ENCODE results near the gene SBK1.
"Not testable (repeated sequence)": the region's sequence is repeated elsewhere in the genome, so short reads cannot be mapped to it uniquely, and the experiment has no call there.

SBK1 gene

GRCh38 chr16:28308794-28309584 is 16.7 kb downstream of the SBK1 start:
- DNase-seq (ENCODE audit: low read depth), result no peak

GRCh38 chr16:28309811-28310311 is 17.5 kb downstream of the SBK1 start:
- DNase-seq (ENCODE audit: low read depth), result peak; percentile 88

- DNase-seq (ENCODE audit: low read depth), result no peak
These were observed 18.5 kb downstream of the SBK1 start for GRCh38 chr16:28310796-28311195.

- no peak for DNase-seq (ENCODE audit: low read depth)
These were observed 19.1 kb downstream of the SBK1 start for GRCh38 chr16:28311413-28311812.

- peak; percentile 50 for DNase-seq (ENCODE audit: low read depth)
These were observed 19.6 kb downstream of the SBK1 start for GRCh38 chr16:28311913-28312312.

- no peak for DNase-seq (ENCODE audit: low read depth)
These were observed 20.0 kb downstream of the SBK1 start for GRCh38 chr16:28312327-28312726.

GRCh38 chr16:28313587-28313986 is 21.3 kb downstream of the SBK1 start:
- DNase-seq (ENCODE audit: low read depth), result no peak

GRCh38 chr16:28316054-28316453 is 23.7 kb downstream of the SBK1 start:
- no peak for DNase-seq (ENCODE audit: low read depth)

- peak; percentile 70 for DNase-seq (ENCODE audit: low read depth)
These were observed 24.9 kb downstream of the SBK1 start for GRCh38 chr16:28317040-28317880.

GRCh38 chr16:28318042-28318744 is 25.9 kb downstream of the SBK1 start:
- DNase-seq (ENCODE audit: low read depth), result no peak

GRCh38 chr16:28319476-28320022 is 27.2 kb downstream of the SBK1 start:
- DNase-seq (ENCODE audit: low read depth), result no peak

- no peak for DNase-seq (ENCODE audit: low read depth)
These were observed 27.8 kb downstream of the SBK1 start for GRCh38 chr16:28320023-28320561.

GRCh38 chr16:28320741-28321140 is 28.4 kb downstream of the SBK1 start:
- no peak for DNase-seq (ENCODE audit: low read depth)

- DNase-seq (ENCODE audit: low read depth), result peak; percentile 31
These were observed 29.5 kb downstream of the SBK1 start for GRCh38 chr16:28321700-28322411.

- no peak for DNase-seq (ENCODE audit: low read depth)
These were observed 32.0 kb downstream of the SBK1 start for GRCh38 chr16:28324235-28324886.

GRCh38 chr16:28324887-28325279 is 32.6 kb downstream of the SBK1 start:
- no peak for DNase-seq (ENCODE audit: low read depth)

GRCh38 chr16:28326881-28327610 is 34.7 kb downstream of the SBK1 start:
- DNase-seq (ENCODE audit: low read depth), result peak; percentile 65

- not testable (repeated sequence) for DNase-seq (ENCODE audit: low read depth)
These were observed 37.9 kb downstream of the SBK1 start for GRCh38 chr16:28330232-28330631.

- not testable (repeated sequence) for DNase-seq (ENCODE audit: low read depth)
These were observed 38.7 kb downstream of the SBK1 start for GRCh38 chr16:28330981-28331380.

GRCh38 chr16:28332632-28333031 is 40.3 kb downstream of the SBK1 start:
- DNase-seq (ENCODE audit: low read depth), result not testable (repeated sequence)
